PC-9 (cell line): Measurements from ENCODE around the gene OR5K1. TPM values are rescaled to one million over a fixed set of nuclear protein-coding genes. Genes with fewer than 3 reads are reported as not detected.

Experiments
- BruUV-seq: library from RNA; stranded (reverse); fragments of 400-500 nt; replicated peaks from 2 replicates; lab custom pipeline; 2021; lab: Mats Ljungman, UMichigan
- CTCF ChIA-PET: fragments of 300-600 bp; sonication (Branson Sonifier 250); formaldehyde crosslinking; loops from one replicate; lab custom pipeline; 2022; ENCODE audit warnings: antibody characterized with exemption; lab: Charles Lee
- POLR2A ChIA-PET: fragments of 300-600 bp; sonication (Branson Sonifier 250); formaldehyde crosslinking; loops from one replicate; lab custom pipeline; 2022; ENCODE audit warnings: antibody characterized with exemption; ENCODE audit not compliant: unreplicated experiment; lab: Charles Lee
- DNase-seq, 2 experiments: peaks; one replicate each; pipeline versions ENCODE4 v3.0.0 to v3.0.0-alpha.2; 2015 to 2022; ENCODE audit warnings: mixed read lengths in 1 of 2
- H2AFZ ChIP-seq: fragments of 200-600 bp; sonication (generic); 2 replicates; pipeline ENCODE4 v1.8.1; 2017; ENCODE audit warnings: antibody characterized with exemption
- H3F3A ChIP-seq: fragments of 200-600 bp; sonication (generic); 2 replicates; pipeline ENCODE4 v1.8.1; 2017; ENCODE audit warnings: antibody characterized with exemption, mild to moderate bottlenecking, low read depth; ENCODE audit not compliant: insufficient read depth
- H3K27ac ChIP-seq: fragments of 200-600 bp; sonication (generic); 2 replicates; pipeline ENCODE4 v1.6.1; 2016; ENCODE audit warnings: mixed run types
- H3K27me3 ChIP-seq: fragments of 200-600 bp; sonication (generic); 2 replicates; pipeline ENCODE4 v1.6.1; 2016; ENCODE audit warnings: low read depth, mixed run types; ENCODE audit not compliant: insufficient read depth
- H3K36me3 ChIP-seq: fragments of 200-600 bp; sonication (generic); 2 replicates; pipeline ENCODE4 v1.6.1; 2016; ENCODE audit warnings: low read depth, mixed run types
- H3K4me1 ChIP-seq: fragments of 200-600 bp; sonication (generic); replicated peaks from 2 replicates; pipeline ENCODE4 v1.6.1; 2016; ENCODE audit warnings: mixed run types; ENCODE audit not compliant: insufficient read depth
- H3K4me2 ChIP-seq: fragments of 200-600 bp; sonication (generic); 2 replicates; pipeline ENCODE4 v1.6.1; 2017; ENCODE audit warnings: mixed run types
- H3K4me3 ChIP-seq: fragments of 200-600 bp; sonication (generic); 2 replicates; pipeline ENCODE4 v1.6.1; 2016; ENCODE audit warnings: mixed run types
- H3K79me2 ChIP-seq: fragments of 200-600 bp; sonication (generic); 2 replicates; pipeline ENCODE4 v1.6.1; 2017; ENCODE audit warnings: low read depth, mixed run types
- H3K9me2 ChIP-seq: fragments of 200-600 bp; sonication (generic); 2 replicates; pipeline ENCODE4 v1.8.1; 2017; ENCODE audit warnings: mild to moderate bottlenecking; ENCODE audit not compliant: insufficient read depth
- H3K9me3 ChIP-seq: fragments of 200-600 bp; sonication (generic); 2 replicates; pipeline ENCODE4 v1.8.1; 2016; ENCODE audit warnings: low read depth; ENCODE audit not compliant: insufficient read depth
- H4K20me1 ChIP-seq: fragments of 200-600 bp; sonication (generic); 2 replicates; pipeline ENCODE4 v1.8.1; 2017; ENCODE audit not compliant: insufficient read depth
- CTCF ChIP-seq: fragments of 200-600 bp; sonication (generic); conservative IDR thresholded peaks from 2 replicates; pipeline ENCODE4 v1.6.1; 2017; ENCODE audit warnings: mixed run types, antibody characterized with exemption, mild to moderate bottlenecking, moderate library complexity
- EZH2 ChIP-seq: fragments of 200-600 bp; sonication (generic); IDR thresholded peaks from 2 replicates; pipeline ENCODE4 v1.8.0; 2017; ENCODE audit warnings: antibody characterized with exemption, low read depth
- intact Hi-C: fragments of 100-400 bp; cut with micrococcal nuclease; formaldehyde crosslinking; loops from one replicate; pipeline ENCODE4 v1.10.0; 2022; ENCODE audit not compliant: unreplicated experiment
- total RNA-seq: library from RNA; stranded (reverse); gene quantifications from 2 replicates; pipeline ENCODE4 v1.2.3, GENCODE V29; 2021

The OR5K1 gene
- total RNA-seq, 1 experiment from 2014 or later = not detected

GRCh38 chr3:98482717-98483482 lies 19.9 kb downstream of the OR5K1 start:
- H3K27me3 ChIP-seq = no peaks in the 10 kb centered on the region
- no peaks in the 10 kb centered on the region for H3K79me2 ChIP-seq
- H3K9me3 ChIP-seq = no peaks in the 10 kb centered on the region; the same call in 1 of the 2 replicates
- no peaks in the 10 kb centered on the region for H4K20me1 ChIP-seq
- H3K27ac ChIP-seq = peak overlapping the region; percentile 94
- H3K9me2 ChIP-seq = no peaks in the 10 kb centered on the region
- peak; percentile 87 to 88 for DNase-seq
- H2AFZ ChIP-seq = peak overlapping the region; percentile 59
- POLR2A ChIA-PET = interaction anchor here (0.6 to 0.8 kb wide), 5 partner anchors 29 to 419 kb away, joined by 3 to 6 read pairs (median 5); partner anchors contain the start of genes CLDND1 and DCBLD2
- TF ChIP-seq EZH2 (no peak), CTCF (no peak)
- CTCF ChIA-PET = interaction anchor here (0.7 to 1.2 kb wide), 2 partner anchors 22 to 89 kb away, joined by 3 read pairs; no protein-coding TSS in a partner anchor
- peaks cover 30% of the 10 kb centered on the region for H3K4me1 ChIP-seq
- TSS peak; percentile 80 for BruUV-seq
- peak overlapping the region; percentile 71 for H3K4me2 ChIP-seq
- H3K4me3 ChIP-seq = peak overlapping the region; percentile 35
- H3F3A ChIP-seq = peaks cover 24% of the 10 kb centered on the region
- intact Hi-C loops = loop anchor here (1.0 to 2.0 kb wide), 3 partner anchors 30 to 110 kb away; partner anchors contain the start of genes CLDND1 and CPOX
- H3K36me3 ChIP-seq = no peaks in the 10 kb centered on the region

DNA sequence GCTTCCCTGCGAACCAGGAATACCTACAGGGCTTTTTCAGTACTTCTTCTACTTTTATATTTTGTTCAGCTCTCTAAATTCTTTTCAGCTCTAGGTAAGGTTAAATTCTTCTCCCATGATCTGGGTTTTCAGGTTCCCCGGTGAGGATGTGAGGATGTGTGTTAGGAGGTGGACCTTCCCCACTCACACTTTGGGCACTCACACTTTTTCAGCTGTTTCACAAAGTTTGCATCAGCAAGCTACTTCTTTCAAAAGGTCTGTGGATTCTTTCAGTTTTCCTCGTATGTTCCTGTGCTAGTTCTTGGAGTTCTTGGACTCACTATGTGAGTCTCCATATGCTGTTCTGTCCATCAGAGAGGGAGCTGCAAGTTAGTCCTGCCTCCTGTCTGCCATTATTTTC lies 20.6 kb downstream of the OR5K1 start:
- H3K4me2 ChIP-seq = peak overlapping the region; percentile 71
- peaks cover 24% of the 10 kb centered on the region for H3F3A ChIP-seq
- POLR2A ChIA-PET = interaction anchor here (0.6 to 0.8 kb wide), 5 partner anchors 28 to 243 kb away, joined by 3 to 5 read pairs (median 4); no protein-coding TSS in a partner anchor
- H3K9me2 ChIP-seq = no peaks in the 10 kb centered on the region
- CTCF ChIA-PET = interaction anchor here (0.7 kb wide), 1 partner anchor 21 kb away, joined by 3 read pairs; no protein-coding TSS in a partner anchor
- intact Hi-C loops = loop anchor here (1.0 to 2.0 kb wide), 3 partner anchors 30 to 109 kb away; partner anchors contain the start of genes CLDND1 and CPOX
- peak overlapping the region; percentile 94 for H3K27ac ChIP-seq
- no peaks in the 10 kb centered on the region for H3K36me3 ChIP-seq
- H3K4me1 ChIP-seq = peaks cover 30% of the 10 kb centered on the region
- no peaks in the 10 kb centered on the region; the same call in 1 of the 2 replicates for H3K9me3 ChIP-seq
- no peak for TF ChIP-seq CTCF
- TF ChIP-seq EZH2 = no peak
- H4K20me1 ChIP-seq = no peaks in the 10 kb centered on the region
- no peaks in the 10 kb centered on the region for H3K27me3 ChIP-seq
- H3K4me3 ChIP-seq = peak overlapping the region; percentile 35
- BruUV-seq = TSS peak; percentile 83
- H3K79me2 ChIP-seq = no peaks in the 10 kb centered on the region
- H2AFZ ChIP-seq = peak overlapping the region; percentile 59
- peak in 1 of 2 experiments; percentile 52 for DNase-seq

GRCh38 chr3:98497381-98497780 lies 34.4 kb downstream of the OR5K1 start, which contains the start of gene OR5K2:
Gene OR5K2 (plus strand): TSS chr3:98497681. CDS start chr3:98497681, 0 bp downstream.
- ChIA-PET POLR2A (no interaction called here), CTCF (interaction anchor here (0.5 kb wide), 1 partner anchor 25 kb away, joined by 4 read pairs; the partner anchor contains the start of gene CLDND1)
- TF ChIP-seq CTCF (no peak), EZH2 (no peak)
- H3K4me1 ChIP-seq = peaks cover 13% of the 10 kb centered on the region; the same call in 1 of the 2 replicates
- H4K20me1 ChIP-seq = no peaks in the 10 kb centered on the region
- no peak within 1 kb of the TSS for H3K4me2 ChIP-seq
- H3K36me3 ChIP-seq = no peaks in the 10 kb centered on the region
- H3K9me2 ChIP-seq = peaks cover 3% of the 10 kb centered on the region; the same call in 1 of the 2 replicates
- H3K9me3 ChIP-seq = no peaks in the 10 kb centered on the region
- no peak for DNase-seq
- no TSS peak for BruUV-seq
- H3K27me3 ChIP-seq = no peaks in the 10 kb centered on the region
- H3K4me3 ChIP-seq = no peak within 1 kb of the TSS
- no peak within 1 kb of the TSS for H2AFZ ChIP-seq
- no peaks in the 10 kb centered on the region for H3K79me2 ChIP-seq
- H3K27ac ChIP-seq = no peak within 1 kb of the TSS
- H3F3A ChIP-seq = peaks cover 6% of the 10 kb centered on the region; the same call in 1 of the 2 replicates
- intact Hi-C loops = no loop called here
